Fibroblast of villous mesenchyme (primary cell): Measurements from ENCODE around the gene FBN1. TPM values are rescaled to one million over a fixed set of nuclear protein-coding genes. Genes with fewer than 3 reads are reported as not detected.

Experiments used
- DNase-seq: peaks from one replicate; pipeline ENCODE4 v3.0.0-alpha.2; 2010; ENCODE audit warnings: low read depth
- H3K4me3 ChIP-seq: 2 replicates; pipeline ENCODE4 v1.5.1; 2011; ENCODE audit warnings: low read depth, mild to moderate bottlenecking, low read length
- total RNA-seq: library from RNA; depleted of rRNA; stranded (reverse); fragments of >200 nt; gene quantifications from 2 replicates; pipeline ENCODE4 v1.2.3, GENCODE V29; 2012
- TF ChIP-seq, protein P1 (sequence below): IDR thresholded peaks from 2 replicates; pipeline ENCODE4 v1.5.1; 2012; ENCODE audit warnings: low read depth, mild to moderate bottlenecking, low read length; ENCODE audit not compliant: insufficient read depth

FBN1 gene
- total RNA-seq, 1 donor = 333 TPM

DNA sequence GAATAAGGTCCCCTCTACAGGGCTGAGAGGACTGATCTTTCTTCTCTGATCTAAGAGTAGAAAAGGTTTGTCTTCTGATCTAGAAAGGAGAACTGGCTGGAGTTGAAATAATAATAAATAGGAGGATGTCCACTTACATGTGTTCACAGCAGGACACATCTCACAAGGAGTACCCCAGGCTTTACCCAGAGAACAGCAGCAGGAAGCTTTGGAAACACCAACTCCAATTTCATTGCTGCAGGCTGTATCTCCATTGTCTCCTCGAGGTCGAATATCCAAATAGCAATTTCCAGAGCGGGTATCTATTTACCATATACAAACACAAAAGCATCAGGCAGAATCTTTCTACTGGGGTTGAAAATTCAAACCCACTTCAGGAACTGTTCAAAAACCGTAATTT is 177.7 kb downstream of the FBN1 start:
- TF ChIP-seq, protein P1, sequence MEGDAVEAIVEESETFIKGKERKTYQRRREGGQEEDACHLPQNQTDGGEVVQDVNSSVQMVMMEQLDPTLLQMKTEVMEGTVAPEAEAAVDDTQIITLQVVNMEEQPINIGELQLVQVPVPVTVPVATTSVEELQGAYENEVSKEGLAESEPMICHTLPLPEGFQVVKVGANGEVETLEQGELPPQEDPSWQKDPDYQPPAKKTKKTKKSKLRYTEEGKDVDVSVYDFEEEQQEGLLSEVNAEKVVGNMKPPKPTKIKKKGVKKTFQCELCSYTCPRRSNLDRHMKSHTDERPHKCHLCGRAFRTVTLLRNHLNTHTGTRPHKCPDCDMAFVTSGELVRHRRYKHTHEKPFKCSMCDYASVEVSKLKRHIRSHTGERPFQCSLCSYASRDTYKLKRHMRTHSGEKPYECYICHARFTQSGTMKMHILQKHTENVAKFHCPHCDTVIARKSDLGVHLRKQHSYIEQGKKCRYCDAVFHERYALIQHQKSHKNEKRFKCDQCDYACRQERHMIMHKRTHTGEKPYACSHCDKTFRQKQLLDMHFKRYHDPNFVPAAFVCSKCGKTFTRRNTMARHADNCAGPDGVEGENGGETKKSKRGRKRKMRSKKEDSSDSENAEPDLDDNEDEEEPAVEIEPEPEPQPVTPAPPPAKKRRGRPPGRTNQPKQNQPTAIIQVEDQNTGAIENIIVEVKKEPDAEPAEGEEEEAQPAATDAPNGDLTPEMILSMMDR = no peak
- H3K4me3 ChIP-seq = no peak overlapping the region

DNA sequence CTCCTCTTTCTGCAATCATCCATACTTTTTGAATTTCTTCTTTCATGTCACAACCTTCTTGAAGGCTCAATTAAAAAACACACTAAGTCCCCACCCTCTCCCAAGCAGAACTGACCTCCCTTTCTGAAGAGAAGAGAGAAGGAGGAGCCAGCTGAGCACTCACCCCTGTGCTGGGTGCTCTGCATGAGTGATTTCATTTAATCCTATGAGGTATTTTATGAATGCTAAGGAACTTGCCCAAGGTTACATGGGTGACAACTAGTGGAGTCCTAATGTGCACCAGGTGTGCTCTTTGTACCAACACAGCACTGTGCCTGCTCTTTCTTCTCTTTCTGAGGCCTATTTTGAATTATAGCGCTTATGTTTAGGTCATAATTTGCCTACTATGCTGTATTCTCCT is 178.7 kb downstream of the FBN1 start:
- TF ChIP-seq, protein P1 = no peak

More for the DNA sequence above, 177.7 kb downstream of the FBN1 start:
- no peak for DNase-seq

DNA sequence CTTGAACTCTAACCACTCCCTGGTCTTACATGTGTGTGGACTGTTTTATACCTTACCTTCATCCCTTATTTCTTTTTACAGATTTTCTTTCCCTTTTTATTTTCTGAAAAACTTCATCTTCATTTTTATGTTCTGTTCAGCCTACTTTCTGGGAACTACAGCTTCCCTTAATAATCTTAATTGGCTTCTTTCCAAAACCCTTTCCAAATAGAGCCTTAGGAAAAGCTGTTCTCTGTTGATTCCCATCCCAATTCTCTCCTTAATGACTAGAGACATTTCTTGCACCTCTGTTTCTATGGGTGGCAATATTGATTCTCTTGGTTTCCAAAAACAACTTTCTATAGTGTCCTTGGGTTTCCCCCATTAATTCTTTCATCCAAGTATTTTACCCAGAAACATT is 179.4 kb downstream of the FBN1 start:
- H3K4me3 ChIP-seq = no peak overlapping the region
- DNase-seq = no peak
- TF ChIP-seq, protein P1 = no peak

More for the DNA sequence above, 178.7 kb downstream of the FBN1 start:
- no peak overlapping the region for H3K4me3 ChIP-seq
- DNase-seq = no peak

DNA sequence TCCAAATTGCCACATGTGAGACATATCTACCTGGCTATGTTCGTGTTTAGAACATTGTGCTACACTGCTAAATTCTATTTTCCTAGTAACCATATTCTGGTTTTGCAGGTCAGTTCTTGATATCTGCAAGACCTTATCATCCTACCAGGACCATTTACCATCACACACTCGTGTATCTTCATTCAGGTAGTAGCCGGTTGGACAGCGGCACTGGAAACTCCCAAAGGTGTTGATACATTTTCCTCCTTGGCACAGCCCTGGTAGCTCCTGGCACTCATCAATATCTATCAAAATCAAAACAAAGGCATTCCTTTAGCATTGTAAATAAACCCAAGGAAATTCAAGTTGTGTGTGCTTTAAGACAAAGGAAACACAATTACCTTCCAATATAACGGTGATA is 180.1 kb downstream of the FBN1 start:
- no peak overlapping the region for H3K4me3 ChIP-seq
- DNase-seq = no peak
- TF ChIP-seq, protein P1 = no peak

DNA sequence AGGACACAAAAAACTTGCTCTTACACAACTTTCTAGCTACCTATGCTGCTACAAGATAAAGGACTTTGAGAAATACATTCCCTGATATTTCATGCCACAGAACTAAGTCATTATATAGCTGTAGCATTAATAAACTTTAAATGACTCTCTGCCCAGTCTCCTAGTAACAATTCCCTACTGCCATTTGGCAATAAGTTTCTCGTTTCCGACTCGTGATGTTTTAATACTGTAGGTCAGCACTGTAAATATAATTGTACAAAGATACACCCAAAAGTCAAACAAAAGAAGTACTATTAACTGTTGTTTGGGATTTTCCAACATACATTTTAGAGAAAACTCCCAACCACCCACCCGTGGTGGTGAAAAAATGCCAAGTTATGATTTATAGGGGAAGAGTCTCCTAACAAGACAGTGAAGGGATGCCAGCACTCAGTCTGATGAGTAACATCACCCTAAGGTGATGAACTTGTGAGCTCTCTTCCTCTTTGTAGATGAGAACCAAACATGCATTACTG is 182.1 kb downstream of the FBN1 start:
- DNase-seq = no peak
- TF ChIP-seq, protein P1 = no peak
- H3K4me3 ChIP-seq = no peak overlapping the region

DNA sequence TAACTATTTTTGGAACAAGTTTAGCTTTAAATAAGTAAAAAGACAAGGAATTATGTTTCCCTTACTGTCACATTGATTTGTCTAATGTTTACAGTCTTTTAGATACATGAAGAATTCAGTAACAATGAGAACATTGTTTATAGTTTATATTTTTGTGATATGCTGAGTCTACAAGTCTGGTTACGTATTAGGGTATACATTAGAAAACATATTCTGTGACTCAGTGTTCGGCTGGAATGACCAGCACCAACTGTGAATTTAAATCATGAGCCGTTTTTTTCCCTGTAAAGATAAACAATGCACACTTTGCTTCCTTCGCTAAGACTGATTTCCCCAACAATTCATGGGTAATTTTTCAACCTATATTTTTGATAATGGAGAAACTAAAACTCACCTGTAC is 182.8 kb downstream of the FBN1 start:
- no peak overlapping the region for H3K4me3 ChIP-seq
- TF ChIP-seq, protein P1 = no peak
- DNase-seq = peak; percentile 30
